Measurements from ENCODE around the gene PRICKLE2. TPM values are rescaled to one million over a fixed set of nuclear protein-coding genes. Genes with fewer than 3 reads are reported as not detected.

The PRICKLE2 gene
- total RNA-seq, 2 experiments from 2014 or later: not detected

DNA sequence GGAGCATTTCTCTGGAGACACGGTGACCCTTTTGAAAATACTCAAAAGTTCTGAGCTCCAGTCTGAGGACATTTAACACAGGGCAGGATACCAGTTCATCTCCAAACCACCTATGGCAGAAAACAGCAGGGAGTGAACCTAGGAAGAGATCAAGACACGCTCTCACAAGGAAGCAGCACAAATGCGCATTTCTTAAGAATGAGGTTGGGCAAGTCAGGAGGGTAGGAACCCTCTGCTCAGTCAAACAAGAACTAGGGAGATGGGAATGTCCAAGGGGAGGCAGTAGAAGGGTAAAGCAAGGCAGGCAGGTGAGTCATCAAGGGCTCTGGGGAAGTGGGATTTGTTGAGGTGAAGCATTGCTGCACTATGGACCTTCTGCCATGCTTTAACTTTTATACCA, 141.7 kb downstream of the PRICKLE2 start:
- POLR2A ChIA-PET: no interaction called here
- Mint-ChIP-seq H3K27me3 (peaks cover 11% of the 10 kb centered on the region), H3K36me3 (no peaks in the 10 kb centered on the region), H3K4me3 (no peak overlapping the region), H3K27ac (no peak overlapping the region), H3K4me1 (ENCODE audit: low read depth) (peaks cover 5% of the 10 kb centered on the region), H3K9me3 (peaks cover 3% of the 10 kb centered on the region)
- CTCF ChIA-PET: no interaction called here
- intact Hi-C loops (cut with micrococcal nuclease): no loop called here
- DNase-seq: no peak

- CTCF ChIA-PET: no interaction called here
- Mint-ChIP-seq H3K4me3 (no peak overlapping the region), H3K27ac (no peak overlapping the region), H3K36me3 (no peaks in the 10 kb centered on the region), H3K9me3 (peaks cover 3% of the 10 kb centered on the region), H3K27me3 (peaks cover 15% of the 10 kb centered on the region), H3K4me1 (ENCODE audit: low read depth) (peaks cover 5% of the 10 kb centered on the region)
- intact Hi-C loops (cut with micrococcal nuclease): no loop called here
- DNase-seq: no peak
- POLR2A ChIA-PET: no interaction called here
These were observed 142.2 kb downstream of the PRICKLE2 start for GRCh38 chr3:64082961-64083541.

DNA sequence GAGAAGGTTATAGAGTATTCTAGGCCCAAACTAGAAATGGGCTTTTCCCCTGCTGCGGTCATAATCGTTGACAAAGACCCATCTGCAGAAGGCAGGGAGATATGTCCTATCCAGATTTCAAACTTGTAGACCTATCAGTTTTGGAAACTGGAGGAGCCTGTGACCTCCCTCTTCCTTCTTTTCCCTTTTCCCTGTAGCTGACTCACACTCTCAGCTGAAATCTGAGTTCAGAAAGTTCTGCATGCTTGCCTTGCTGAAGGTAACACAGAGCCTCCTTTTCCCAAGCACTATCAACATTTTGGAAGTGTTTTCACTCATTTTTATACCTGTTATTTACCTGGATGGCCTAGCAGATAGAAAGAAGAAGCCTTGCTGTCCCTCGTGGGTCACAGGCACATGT, 142.9 kb downstream of the PRICKLE2 start:
- Mint-ChIP-seq H3K4me3 (no peak overlapping the region), H3K4me1 (ENCODE audit: low read depth) (peaks cover 5% of the 10 kb centered on the region), H3K27me3 (peaks cover 17% of the 10 kb centered on the region), H3K27ac (no peak overlapping the region), H3K9me3 (peaks cover 3% of the 10 kb centered on the region), H3K36me3 (no peaks in the 10 kb centered on the region)
- intact Hi-C loops (cut with micrococcal nuclease): no loop called here
- DNase-seq: no peak
- POLR2A ChIA-PET: no interaction called here
- CTCF ChIA-PET: no interaction called here

DNA sequence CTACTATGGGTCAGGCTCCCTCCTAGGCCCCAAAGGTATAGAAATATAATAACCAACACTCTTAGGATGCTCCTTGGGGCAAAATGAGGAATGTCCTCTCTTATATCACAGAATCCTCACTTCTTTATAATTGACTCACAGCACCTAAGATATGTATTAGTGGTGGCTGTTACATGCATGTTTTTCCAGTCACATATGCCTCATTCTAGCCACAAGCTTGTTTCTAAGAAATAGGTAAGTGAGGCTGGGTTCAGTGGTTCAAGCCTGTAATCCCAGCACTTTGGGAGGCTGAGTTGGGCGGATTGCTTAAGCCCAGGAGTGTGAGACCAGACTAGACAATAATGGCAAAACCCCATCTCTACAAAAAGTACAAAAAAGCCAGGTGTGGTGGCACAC, 144.0 kb downstream of the PRICKLE2 start:
- peaks cover 23% of the 10 kb centered on the region for H3K27me3 Mint-ChIP-seq
- POLR2A ChIA-PET: no interaction called here
- H3K27ac Mint-ChIP-seq: no peak overlapping the region
- CTCF ChIA-PET: no interaction called here
- no peak overlapping the region for H3K4me3 Mint-ChIP-seq
- DNase-seq: no peak
- intact Hi-C loops (cut with micrococcal nuclease): loop anchor here (2.0 kb wide), 1 partner anchor 32 kb away; no protein-coding TSS in a partner anchor
- H3K4me1 Mint-ChIP-seq (ENCODE audit: low read depth): peaks cover 5% of the 10 kb centered on the region
- H3K36me3 Mint-ChIP-seq: no peaks in the 10 kb centered on the region
- H3K9me3 Mint-ChIP-seq: peaks cover 3% of the 10 kb centered on the region

DNA sequence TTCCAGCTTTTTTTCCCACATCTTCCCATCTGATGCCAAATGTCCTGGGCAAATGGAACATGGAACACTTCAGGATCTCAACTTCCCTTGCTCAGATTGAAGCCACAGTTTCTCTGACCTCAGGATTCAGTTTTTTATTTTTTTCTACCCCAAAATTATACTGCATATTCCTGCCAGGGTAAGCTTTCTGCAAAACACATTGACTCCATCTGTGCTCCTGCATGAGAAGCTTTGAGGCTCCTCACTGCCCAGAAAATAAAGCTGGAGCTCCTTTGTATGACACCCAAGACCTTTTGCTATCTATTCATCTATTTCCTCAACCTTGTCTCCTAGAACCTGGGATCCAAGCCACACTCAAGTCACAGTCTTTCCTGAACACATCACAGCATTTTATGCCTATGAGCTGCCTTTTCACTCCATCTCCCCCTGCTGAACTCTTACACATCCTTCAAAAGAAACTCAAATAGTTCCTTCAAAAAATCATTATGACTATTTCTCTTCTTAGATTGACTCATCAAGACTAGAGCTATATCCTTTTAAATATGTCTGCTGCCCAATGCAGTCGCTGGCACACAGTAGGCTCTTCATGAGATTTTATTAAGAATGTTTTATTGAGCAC, 144.5 kb downstream of the PRICKLE2 start:
- ChIA-PET POLR2A (no interaction called here), CTCF (no interaction called here)
- H3K4me3 Mint-ChIP-seq: no peak overlapping the region
- intact Hi-C loops (cut with micrococcal nuclease): loop anchor here (2.0 kb wide), 1 partner anchor 32 kb away; no protein-coding TSS in a partner anchor
- H3K9me3 Mint-ChIP-seq: peaks cover 3% of the 10 kb centered on the region
- H3K36me3 Mint-ChIP-seq: no peaks in the 10 kb centered on the region
- peaks cover 27% of the 10 kb centered on the region for H3K27me3 Mint-ChIP-seq
- peaks cover 5% of the 10 kb centered on the region for H3K4me1 Mint-ChIP-seq (ENCODE audit: low read depth)
- no peak overlapping the region for H3K27ac Mint-ChIP-seq
- DNase-seq: no peak

DNA sequence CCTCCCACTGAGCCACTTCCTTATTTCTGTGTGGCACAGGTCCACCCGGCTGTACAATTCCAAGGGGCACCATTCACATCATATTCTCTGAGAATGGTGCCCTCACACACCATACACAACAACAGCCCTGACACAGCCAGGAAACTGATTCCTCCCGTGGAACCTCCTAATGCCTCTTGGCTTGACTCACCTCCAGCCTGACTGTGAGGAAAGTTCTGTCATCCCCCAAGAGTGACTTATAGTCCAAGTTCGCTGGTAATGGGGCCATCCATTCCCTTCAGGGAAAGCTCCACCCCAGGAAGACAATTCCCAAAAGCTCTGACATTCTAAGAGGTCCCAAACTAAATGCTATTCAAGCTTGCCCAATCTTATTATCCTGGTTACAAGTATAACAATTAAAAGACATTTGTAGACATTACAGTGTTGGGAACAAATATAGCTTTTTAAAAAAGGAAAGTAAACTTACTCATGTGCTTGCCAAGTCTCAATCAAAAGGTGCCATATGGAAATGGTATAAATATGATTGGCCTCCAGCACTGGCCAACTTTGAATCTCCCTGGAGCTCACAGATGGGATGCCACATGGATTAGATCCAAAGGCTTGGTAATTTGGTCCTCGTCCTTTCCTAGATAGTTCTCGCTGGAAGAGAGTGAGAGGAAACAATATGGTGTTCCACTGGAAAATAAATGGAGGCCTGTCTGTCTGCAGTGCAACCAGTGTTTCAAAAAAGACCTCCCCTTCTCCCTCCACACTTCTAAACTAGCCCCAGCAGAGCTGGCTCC, 145.7 kb downstream of the PRICKLE2 start:
- no peak overlapping the region for H3K27ac Mint-ChIP-seq
- intact Hi-C loops (cut with micrococcal nuclease): loop anchor here (2.0 kb wide), 1 partner anchor 31 kb away; no protein-coding TSS in a partner anchor
- CTCF ChIA-PET: interaction anchor here (1.1 kb wide), 1 partner anchor 25 kb away, joined by 3 read pairs; no protein-coding TSS in a partner anchor

GRCh38 chr3:64078966-64079365, 146.3 kb downstream of the PRICKLE2 start:
- ChIA-PET POLR2A (no interaction called here), CTCF (interaction anchor here (1.1 kb wide), 1 partner anchor 26 kb away, joined by 3 read pairs; no protein-coding TSS in a partner anchor)
- intact Hi-C loops (cut with micrococcal nuclease): no loop called here
- DNase-seq: no peak
- H3K36me3 Mint-ChIP-seq: no peaks in the 10 kb centered on the region
- peaks cover 27% of the 10 kb centered on the region for H3K27me3 Mint-ChIP-seq
- H3K4me3 Mint-ChIP-seq: no peak overlapping the region
- no peak overlapping the region for H3K27ac Mint-ChIP-seq
- peaks cover 5% of the 10 kb centered on the region for H3K4me1 Mint-ChIP-seq (ENCODE audit: low read depth)
- H3K9me3 Mint-ChIP-seq: no peaks in the 10 kb centered on the region

More for the DNA sequence above, 145.7 kb downstream of the PRICKLE2 start:
- Mint-ChIP-seq H3K4me1 (ENCODE audit: low read depth) (peaks cover 5% of the 10 kb centered on the region), H3K4me3 (no peak overlapping the region), H3K27me3 (peaks cover 27% of the 10 kb centered on the region), H3K36me3 (no peaks in the 10 kb centered on the region), H3K9me3 (peaks cover 2% of the 10 kb centered on the region)
- POLR2A ChIA-PET: no interaction called here
- no peak for DNase-seq

DNA sequence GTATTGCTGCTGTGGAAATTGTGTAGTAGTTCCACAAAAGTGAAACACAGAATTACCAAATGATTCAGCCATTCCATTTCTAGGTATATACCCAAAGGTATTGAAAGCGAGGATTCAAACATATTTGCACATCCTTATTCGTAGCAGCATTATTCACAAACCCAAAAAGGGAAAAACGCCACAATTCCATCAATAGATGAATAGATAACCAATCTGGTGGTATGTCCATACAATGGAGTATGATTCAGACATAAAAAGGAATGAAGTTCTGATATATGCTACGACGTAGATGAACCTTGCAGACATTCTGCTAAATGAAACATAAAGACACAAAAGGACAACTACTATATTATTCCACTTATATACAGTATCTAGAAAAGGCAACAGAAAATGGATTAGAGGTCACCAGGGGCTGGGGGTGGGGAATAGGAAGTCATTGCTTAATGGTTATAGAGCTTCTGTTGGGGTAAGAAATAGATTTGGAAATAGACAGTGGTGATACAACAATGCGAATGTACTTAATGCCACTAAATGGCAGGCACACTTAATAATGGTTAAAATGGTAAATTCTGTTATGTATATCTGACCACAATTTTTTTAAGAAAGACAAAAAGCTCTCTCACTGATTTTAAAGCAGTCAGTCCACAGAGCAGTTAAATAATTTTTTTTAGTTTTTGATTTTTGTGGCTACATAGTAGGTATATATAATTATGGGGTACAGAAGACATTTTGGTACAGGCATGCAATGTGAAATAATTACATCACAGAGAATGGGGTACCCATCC, 150.2 kb downstream of the PRICKLE2 start:
- Mint-ChIP-seq H3K27me3 (peaks cover 31% of the 10 kb centered on the region), H3K9me3 (no peaks in the 10 kb centered on the region), H3K4me3 (no peak overlapping the region), H3K4me1 (ENCODE audit: low read depth) (no peaks in the 10 kb centered on the region), H3K27ac (no peak overlapping the region), H3K36me3 (no peaks in the 10 kb centered on the region)
- ChIA-PET CTCF (no interaction called here), POLR2A (no interaction called here)
- no peak for DNase-seq
- intact Hi-C loops (cut with micrococcal nuclease): no loop called here

GRCh38 chr3:64074060-64074459, 151.2 kb downstream of the PRICKLE2 start:
- Mint-ChIP-seq H3K4me1 (ENCODE audit: low read depth) (no peaks in the 10 kb centered on the region), H3K4me3 (no peak overlapping the region), H3K36me3 (no peaks in the 10 kb centered on the region), H3K27me3 (peaks cover 25% of the 10 kb centered on the region), H3K9me3 (no peaks in the 10 kb centered on the region), H3K27ac (no peak overlapping the region)
- intact Hi-C loops (cut with micrococcal nuclease): no loop called here
- DNase-seq: no peak
- POLR2A ChIA-PET: no interaction called here
- CTCF ChIA-PET: interaction anchor here (0.6 kb wide), 1 partner anchor 1157 kb away, joined by 3 read pairs; no protein-coding TSS in a partner anchor

DNA sequence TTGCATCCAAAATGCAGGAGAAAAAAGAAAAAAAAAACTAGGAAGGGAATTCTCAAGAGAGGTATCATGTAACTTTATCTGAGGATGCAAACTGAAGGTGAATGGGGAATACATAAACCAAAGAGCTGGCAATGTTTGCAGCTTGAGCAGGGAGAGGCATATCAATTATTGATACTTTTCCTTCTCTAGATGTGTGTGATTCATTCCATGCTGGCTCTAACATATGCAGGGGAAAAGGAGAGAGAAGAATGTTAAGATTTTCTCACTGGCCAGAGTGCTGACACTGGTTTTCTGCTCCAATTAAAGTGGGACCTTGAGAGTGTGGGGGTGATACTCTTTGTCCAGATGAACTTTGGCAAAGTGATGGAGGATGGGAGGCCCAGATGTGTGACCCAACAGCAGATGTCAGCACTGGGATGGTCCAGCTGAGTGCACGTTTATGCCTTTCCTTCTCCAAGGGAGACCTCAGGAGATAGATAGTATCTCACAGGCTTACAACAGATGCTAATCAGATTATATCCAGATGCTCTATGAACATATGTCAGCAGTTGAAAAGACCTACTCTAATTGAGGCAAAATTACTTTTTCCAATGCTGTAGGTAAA, 152.0 kb downstream of the PRICKLE2 start:
- POLR2A ChIA-PET: no interaction called here
- no peak for DNase-seq
- H3K27me3 Mint-ChIP-seq: peaks cover 25% of the 10 kb centered on the region

DNA sequence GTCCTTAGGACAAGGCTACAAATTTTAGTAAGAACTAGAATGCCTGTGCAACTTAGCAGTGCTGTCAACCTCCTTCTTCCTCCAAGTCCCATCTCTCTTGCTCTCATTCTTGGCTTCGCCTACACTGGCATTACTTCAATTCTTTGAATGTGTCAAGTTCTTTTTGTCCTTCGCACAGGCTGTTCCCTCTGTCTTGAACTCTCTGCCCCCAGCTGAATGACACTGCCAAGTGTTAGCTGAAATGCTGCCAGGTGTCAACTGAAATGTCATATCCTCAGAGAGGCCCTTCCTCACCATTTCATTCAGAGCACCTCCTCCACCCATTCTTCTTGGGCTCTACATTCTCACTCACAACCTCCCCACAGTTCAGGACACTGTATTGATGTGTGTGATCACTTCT, 153.1 kb downstream of the PRICKLE2 start:
- no peaks in the 10 kb centered on the region for H3K36me3 Mint-ChIP-seq
- intact Hi-C loops (cut with micrococcal nuclease): no loop called here
- peaks cover 21% of the 10 kb centered on the region for H3K27me3 Mint-ChIP-seq
- no peak overlapping the region for H3K4me3 Mint-ChIP-seq
- H3K9me3 Mint-ChIP-seq: no peaks in the 10 kb centered on the region
- ChIA-PET CTCF (no interaction called here), POLR2A (no interaction called here)
- no peaks in the 10 kb centered on the region for H3K4me1 Mint-ChIP-seq (ENCODE audit: low read depth)
- H3K27ac Mint-ChIP-seq: no peak overlapping the region
- no peak for DNase-seq

More for the DNA sequence above, 152.0 kb downstream of the PRICKLE2 start:
- no peaks in the 10 kb centered on the region for H3K9me3 Mint-ChIP-seq
- CTCF ChIA-PET: interaction anchor here (0.6 kb wide), 1 partner anchor 1158 kb away, joined by 3 read pairs; no protein-coding TSS in a partner anchor
- no peaks in the 10 kb centered on the region for H3K4me1 Mint-ChIP-seq (ENCODE audit: low read depth)
- intact Hi-C loops (cut with micrococcal nuclease): no loop called here
- no peak overlapping the region for H3K4me3 Mint-ChIP-seq
- no peak overlapping the region for H3K27ac Mint-ChIP-seq
- no peaks in the 10 kb centered on the region for H3K36me3 Mint-ChIP-seq

DNA sequence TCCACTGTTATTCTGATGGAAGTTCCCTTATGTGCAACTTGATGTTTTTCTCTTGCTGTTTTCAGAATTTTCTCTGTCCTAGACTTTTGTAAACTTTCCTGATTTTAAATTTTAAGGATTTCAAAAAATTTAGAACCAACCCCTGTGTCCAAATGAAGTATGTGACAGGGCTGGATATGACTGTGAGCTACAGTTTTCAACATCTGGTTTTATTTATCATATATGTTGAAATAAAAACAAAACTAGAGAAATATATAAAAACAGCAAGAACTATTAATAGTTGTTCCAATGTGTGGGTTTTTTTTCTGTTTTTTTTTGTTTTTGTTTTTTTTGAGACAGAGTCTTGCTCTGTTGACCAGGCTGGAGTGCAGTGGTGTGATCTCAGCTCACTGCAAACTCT, 154.6 kb downstream of the PRICKLE2 start:
- Mint-ChIP-seq H3K27ac (no peak overlapping the region), H3K4me3 (no peak overlapping the region), H3K36me3 (no peaks in the 10 kb centered on the region), H3K27me3 (peaks cover 16% of the 10 kb centered on the region), H3K9me3 (no peaks in the 10 kb centered on the region), H3K4me1 (ENCODE audit: low read depth) (no peaks in the 10 kb centered on the region)
- no peak for DNase-seq
- ChIA-PET CTCF (no interaction called here), POLR2A (no interaction called here)
- intact Hi-C loops (cut with micrococcal nuclease): no loop called here

All from activated CD4-positive, alpha-beta memory T cell treated with anti-CD3 and anti-CD28 coated beads for 36 hours (primary cell).